IMR-90 (cell line): ENCODE data around the gene TTC39B. TPM values are rescaled to one million over a fixed set of nuclear protein-coding genes. Genes with fewer than 3 reads are reported as not detected.

ENCODE experiments used
- ATAC-seq: fragments of 200-7000 bp; cut with Tn5 transposase; 2 replicates; pipeline ENCODE4 v1.9.1; 2020; ENCODE audit warnings: low read depth, mild to moderate bottlenecking, moderate library complexity
- BruUV-seq: library from RNA; stranded (reverse); fragments of 400-500 nt; replicated peaks from 2 replicates; lab custom pipeline; 2021; lab: Mats Ljungman, UMichigan
- CTCF ChIA-PET: fragments of 300-600 bp; formaldehyde crosslinking; extraction: SDS; loops from one replicate; lab custom pipeline; 2021; ENCODE audit warnings: antibody characterized with exemption; lab: Yijun Ruan, JAX
- POLR2A ChIA-PET: fragments of 300-600 bp; sonication (Branson Sonifier 250); formaldehyde crosslinking; loops from one replicate; lab custom pipeline; 2022; ENCODE audit warnings: antibody characterized with exemption; ENCODE audit not compliant: unreplicated experiment; lab: Charles Lee
- DNase-seq: peaks from one replicate; pipeline ENCODE4 v3.0.0; 2013
- H2AFZ ChIP-seq: replicated peaks from 2 replicates; pipeline ENCODE3; 2013; ENCODE audit warnings: low read length, mild to moderate bottlenecking; ENCODE audit not compliant: poor library complexity
- H2AK5ac ChIP-seq: 2 replicates; pipeline ENCODE4 v1.6.1; 2013; ENCODE audit warnings: low read depth, low read length, inconsistent platforms
- H2AK9ac ChIP-seq: replicated peaks from 2 replicates; pipeline ENCODE3; 2013; ENCODE audit warnings: mild to moderate bottlenecking, low read depth, low read length, moderate library complexity; ENCODE audit not compliant: poor library complexity
- H2BK120ac ChIP-seq: 2 replicates; pipeline ENCODE4 v1.6.1; 2013; ENCODE audit warnings: low read depth, low read length, inconsistent platforms
- H2BK15ac ChIP-seq: 3 replicates; pipeline ENCODE4 v1.6.1; 2013; ENCODE audit warnings: low read depth, low read length, inconsistent platforms
- H2BK20ac ChIP-seq: 2 replicates; pipeline ENCODE4 v1.6.1; 2013; ENCODE audit warnings: low read depth, mild to moderate bottlenecking, inconsistent platforms, low read length, moderate library complexity
- H2BK5ac ChIP-seq: 2 replicates; pipeline ENCODE4 v1.6.1; 2013; ENCODE audit warnings: mild to moderate bottlenecking, low read depth, low read length, inconsistent platforms; ENCODE audit not compliant: poor library complexity, severe bottlenecking
- H3K14ac ChIP-seq: replicated peaks from 2 replicates; pipeline ENCODE4 v1.6.1; 2013; ENCODE audit warnings: low read depth, low read length, inconsistent platforms
- H3K18ac ChIP-seq: 2 replicates; pipeline ENCODE4 v1.6.1; 2013; ENCODE audit warnings: low read depth, low read length, control low read depth
- H3K23ac ChIP-seq: 2 replicates; pipeline ENCODE4 v1.6.1; 2013; ENCODE audit warnings: low read depth, low read length, inconsistent platforms
- H3K27ac ChIP-seq: 2 replicates; pipeline ENCODE4 v1.5.1; 2013; ENCODE audit warnings: mild to moderate bottlenecking, control low read depth, low read length; ENCODE audit not compliant: insufficient read depth
- H3K27me3 ChIP-seq: 2 replicates; pipeline ENCODE4 v1.6.1; 2013; ENCODE audit warnings: low read length; ENCODE audit not compliant: control insufficient read depth, insufficient read depth
- H3K36me3 ChIP-seq: 2 replicates; pipeline ENCODE4 v1.6.1; 2013; ENCODE audit warnings: low read length, mixed read lengths; ENCODE audit not compliant: control insufficient read depth, insufficient read depth
- H3K4ac ChIP-seq: 2 replicates; pipeline ENCODE4 v1.6.1; 2013; ENCODE audit warnings: low read depth, low read length, inconsistent platforms
- H3K4me1 ChIP-seq: 2 replicates; pipeline ENCODE4 v1.6.1; 2013; ENCODE audit warnings: low read length, mixed read lengths; ENCODE audit not compliant: control insufficient read depth, insufficient read depth
- H3K4me2 ChIP-seq: 2 replicates; pipeline ENCODE4 v1.6.1; 2013; ENCODE audit warnings: low read depth, mild to moderate bottlenecking, control low read depth, low read length, moderate library complexity
- H3K4me3 ChIP-seq: 2 replicates; pipeline ENCODE4 v1.5.1; 2013; ENCODE audit warnings: low read depth, mild to moderate bottlenecking, control low read depth, low read length, moderate library complexity; ENCODE audit not compliant: insufficient read depth
- H3K56ac ChIP-seq: 2 replicates; pipeline ENCODE4 v1.6.1; 2013; ENCODE audit warnings: low read length, inconsistent platforms; ENCODE audit not compliant: insufficient read depth; ENCODE audit errors: extremely low read depth
- H3K79me1 ChIP-seq, 2 experiments: 2 replicates each; pipeline ENCODE4 v1.6.1; 2013; ENCODE audit warnings: low read length in 2 of 2, inconsistent platforms in 1 of 2, low read depth in 1 of 2
- H3K9ac ChIP-seq: 2 replicates; pipeline ENCODE4 v1.6.1; 2013; ENCODE audit warnings: low read depth, low read length, control low read depth
- H3K9me1 ChIP-seq: 2 replicates; pipeline ENCODE4 v1.6.1; 2013; ENCODE audit warnings: low read length, inconsistent platforms; ENCODE audit not compliant: insufficient read depth
- H3K9me3 ChIP-seq: 2 replicates; pipeline ENCODE4 v1.6.1; 2013; ENCODE audit warnings: low read length; ENCODE audit not compliant: control insufficient read depth, insufficient read depth
- H4K20me1 ChIP-seq: 2 replicates; pipeline ENCODE4 v1.6.1; 2013; ENCODE audit warnings: low read length, inconsistent platforms; ENCODE audit not compliant: insufficient read depth
- H4K5ac ChIP-seq: 2 replicates; pipeline ENCODE4 v1.6.1; 2013; ENCODE audit warnings: mild to moderate bottlenecking, low read depth, low read length, control low read depth
- H4K8ac ChIP-seq, 2 experiments: 2 replicates each; pipeline ENCODE4 v1.6.1; 2013; ENCODE audit warnings: low read depth in 2 of 2, low read length in 2 of 2, control low read depth in 1 of 2, inconsistent platforms in 1 of 2
- H4K91ac ChIP-seq: 2 replicates; pipeline ENCODE4 v1.6.1; 2013; ENCODE audit warnings: low read depth, low read length, inconsistent platforms; ENCODE audit not compliant: insufficient read depth
- BHLHE40 ChIP-seq: fragments of 150-350 bp; IDR thresholded peaks from 2 replicates; pipeline ENCODE4 v1.6.1; 2016; ENCODE audit warnings: mild to moderate bottlenecking, low read depth, low read length
- CEBPB ChIP-seq: IDR thresholded peaks from 2 replicates; pipeline ENCODE4 v1.6.1; 2012; ENCODE audit warnings: low read depth, low read length, improper control_type of control experiment
- CHD1 ChIP-seq: IDR thresholded peaks from 2 replicates; pipeline ENCODE4 v1.6.1; 2012; ENCODE audit warnings: low read depth, low read length, improper control_type of control experiment
- FOS ChIP-seq: fragments of 150-350 bp; IDR thresholded peaks from 2 replicates; pipeline ENCODE4 v1.6.1; 2016; ENCODE audit warnings: low read depth, low read length
- MAFK ChIP-seq: IDR thresholded peaks from 2 replicates; pipeline ENCODE4 v1.6.1; 2012; ENCODE audit warnings: low read depth, low read length, improper control_type of control experiment
- MAZ ChIP-seq: IDR thresholded peaks from 2 replicates; pipeline ENCODE4 v1.6.1; 2012; ENCODE audit warnings: low read depth, mild to moderate bottlenecking, low read length, improper control_type of control experiment, moderate library complexity, borderline replicate concordance
- MXI1 ChIP-seq: IDR thresholded peaks from 2 replicates; pipeline ENCODE4 v1.6.1; 2012; ENCODE audit warnings: low read depth, mild to moderate bottlenecking, low read length, moderate library complexity, borderline replicate concordance
- NFE2L2 ChIP-seq: fragments of 150-350 bp; IDR thresholded peaks from 2 replicates; pipeline ENCODE4 v1.6.1; 2016; ENCODE audit warnings: low read depth, mild to moderate bottlenecking, low read length
- POLR2A ChIP-seq: IDR thresholded peaks from 2 replicates; pipeline ENCODE4 v1.6.1; 2012; ENCODE audit warnings: mild to moderate bottlenecking, low read depth, low read length
- RAD21 ChIP-seq: IDR thresholded peaks from 2 replicates; pipeline ENCODE4 v1.6.1; 2012; ENCODE audit warnings: low read length, improper control_type of control experiment
- RFX5 ChIP-seq: IDR thresholded peaks from 2 replicates; pipeline ENCODE4 v1.8.0; 2012; ENCODE audit warnings: low read depth, mild to moderate bottlenecking, low read length, moderate library complexity
- WGBS, 2 experiments: methylation state at CpG; one replicate each; pipeline versions ENCODE4 v1.1.5 to v1.1.7; 2013; ENCODE audit warnings: missing lambda C conversion rate in 2 of 2; ENCODE audit not compliant: insufficient read length in 1 of 2; ENCODE audit errors: extremely low coverage in 2 of 2; 5-methylcytosine and 5-hydroxymethylcytosine counted together
- dilution Hi-C: fragments of 300-500 bp; cut with HindIII; formaldehyde crosslinking; loops from one replicate; pipeline ENCODE4 v1.14.3; 2018; ENCODE audit warnings: low sequenced_read_pairs; ENCODE audit not compliant: unreplicated experiment
- in situ Hi-C: fragments of 300-500 bp; cut with MboI; formaldehyde crosslinking; loops from 3 replicates; pipeline ENCODE4 v1.14.3; 2019; ENCODE audit warnings: low sequenced_read_pairs, inconsistent platforms, mixed read lengths
- intact Hi-C: fragments of 100-400 bp; cut with micrococcal nuclease; formaldehyde crosslinking; loops from 2 replicates; pipeline ENCODE4 v1.10.0; 2022
- polyA plus RNA-seq, 3 experiments: library from polyadenylated mRNA; depleted of rRNA; stranded (reverse); fragments of >200 nt; gene quantifications; 2 replicates each; pipeline ENCODE4 v1.2.3, GENCODE V29; 2012; ENCODE audit warnings: low replicate concordance in 1 of 3
- total RNA-seq: library from RNA; depleted of rRNA; stranded (reverse); fragments of >200 nt; gene quantifications from 2 replicates; pipeline ENCODE4 v1.2.3, GENCODE V29; 2012
- TF ChIP-seq, protein P1 (sequence below): fragments of 150-350 bp; IDR thresholded peaks from 2 replicates; pipeline ENCODE4 v1.6.1; 2017; ENCODE audit warnings: mild to moderate bottlenecking, antibody characterized with exemption, low read length, low read depth
- TF ChIP-seq, protein P2 (sequence below): conservative IDR thresholded peaks from 2 replicates; pipeline ENCODE4 v1.5.1; 2012; ENCODE audit warnings: mild to moderate bottlenecking, low read depth, low read length, improper control_type of control experiment

The TTC39B gene
- total and polyA plus RNA-seq, 2 of the 4 experiments (the other 2 are of a cell fraction) = 2.5 to 12.2 TPM

DNA sequence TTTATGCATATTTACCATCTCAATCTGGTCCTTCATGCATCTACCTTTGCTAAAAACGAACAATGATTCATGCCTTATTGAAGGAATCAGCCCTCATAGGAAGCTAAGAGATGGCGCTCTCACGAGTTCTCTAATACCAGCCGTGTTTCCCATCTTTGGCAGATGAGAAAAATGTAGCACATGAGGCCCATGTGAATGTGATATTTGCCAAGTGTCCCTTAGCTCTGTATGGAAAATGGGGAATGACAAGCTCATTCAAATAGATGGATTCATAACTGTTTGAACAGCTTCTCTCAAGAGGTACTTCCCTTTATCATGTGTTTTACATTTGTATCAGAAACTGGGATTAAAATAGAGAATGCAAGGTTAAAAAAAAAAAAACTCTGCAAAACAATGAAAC is 66.1 kb downstream of the TTC39B start:
- in situ Hi-C loops (no loop called here), intact Hi-C loops (no loop called here), dilution Hi-C loops (no loop called here)
- Histone ChIP-seq H2AK5ac (no peak overlapping the region), H4K5ac (no peak overlapping the region), H2BK120ac (no peak overlapping the region), H4K91ac (no peak overlapping the region), H3K56ac (no peak overlapping the region), H3K27ac (no peak overlapping the region), H3K27me3 (no peaks in the 10 kb centered on the region), H3K23ac (no peak overlapping the region), H3K9ac (no peak overlapping the region), H3K79me1 (peaks cover 17 to 31% of the 10 kb centered on the region in 2 experiments; a peak in 3 of 4 replicates), H3K18ac (no peak overlapping the region), H3K4me1 (peaks cover 12% of the 10 kb centered on the region), H3K9me1 (peaks cover 13% of the 10 kb centered on the region), H2BK15ac (no peak overlapping the region), H3K4me2 (no peak overlapping the region), H4K20me1 (no peaks in the 10 kb centered on the region), H3K4me3 (no peak overlapping the region), H3K14ac (no peak overlapping the region), H2AK9ac (no peak overlapping the region), H3K36me3 (no peaks in the 10 kb centered on the region), H2AFZ (no peak overlapping the region), H4K8ac (no peak overlapping the region), H2BK20ac (no peak overlapping the region), H3K4ac (no peak overlapping the region), H3K9me3 (no peaks in the 10 kb centered on the region), H2BK5ac (no peak overlapping the region)
- DNase-seq (no peak), ATAC-seq (no peak)
- POLR2A ChIA-PET = no interaction called here
- 93% methylated on average over 3 of the region's 4 CpGs; no CpG with 5 or more reads in 1 of the 2 experiments for WGBS, 2 experiments
- TF ChIP-seq MAZ (no peak), FOS (no peak), NFE2L2 (no peak), CEBPB (no peak), MAFK (no peak), MXI1 (no peak), CHD1 (no peak), RAD21 (no peak), POLR2A (no peak), BHLHE40 (no peak), RFX5 (no peak)
- TF ChIP-seq, protein P1, sequence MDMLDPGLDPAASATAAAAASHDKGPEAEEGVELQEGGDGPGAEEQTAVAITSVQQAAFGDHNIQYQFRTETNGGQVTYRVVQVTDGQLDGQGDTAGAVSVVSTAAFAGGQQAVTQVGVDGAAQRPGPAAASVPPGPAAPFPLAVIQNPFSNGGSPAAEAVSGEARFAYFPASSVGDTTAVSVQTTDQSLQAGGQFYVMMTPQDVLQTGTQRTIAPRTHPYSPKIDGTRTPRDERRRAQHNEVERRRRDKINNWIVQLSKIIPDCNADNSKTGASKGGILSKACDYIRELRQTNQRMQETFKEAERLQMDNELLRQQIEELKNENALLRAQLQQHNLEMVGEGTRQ = no peak
- TF ChIP-seq, protein P2, sequence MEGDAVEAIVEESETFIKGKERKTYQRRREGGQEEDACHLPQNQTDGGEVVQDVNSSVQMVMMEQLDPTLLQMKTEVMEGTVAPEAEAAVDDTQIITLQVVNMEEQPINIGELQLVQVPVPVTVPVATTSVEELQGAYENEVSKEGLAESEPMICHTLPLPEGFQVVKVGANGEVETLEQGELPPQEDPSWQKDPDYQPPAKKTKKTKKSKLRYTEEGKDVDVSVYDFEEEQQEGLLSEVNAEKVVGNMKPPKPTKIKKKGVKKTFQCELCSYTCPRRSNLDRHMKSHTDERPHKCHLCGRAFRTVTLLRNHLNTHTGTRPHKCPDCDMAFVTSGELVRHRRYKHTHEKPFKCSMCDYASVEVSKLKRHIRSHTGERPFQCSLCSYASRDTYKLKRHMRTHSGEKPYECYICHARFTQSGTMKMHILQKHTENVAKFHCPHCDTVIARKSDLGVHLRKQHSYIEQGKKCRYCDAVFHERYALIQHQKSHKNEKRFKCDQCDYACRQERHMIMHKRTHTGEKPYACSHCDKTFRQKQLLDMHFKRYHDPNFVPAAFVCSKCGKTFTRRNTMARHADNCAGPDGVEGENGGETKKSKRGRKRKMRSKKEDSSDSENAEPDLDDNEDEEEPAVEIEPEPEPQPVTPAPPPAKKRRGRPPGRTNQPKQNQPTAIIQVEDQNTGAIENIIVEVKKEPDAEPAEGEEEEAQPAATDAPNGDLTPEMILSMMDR = no peak
- CTCF ChIA-PET = interaction anchor here (1.3 kb wide), 1 partner anchor 9 kb away, joined by 4 read pairs; no protein-coding TSS in a partner anchor
- no TSS peak for BruUV-seq
